GM19372 (cell line): ENCODE results near the gene LRRC51.

Source experiments
- ATAC-seq: cut with Tn5 transposase; IDR thresholded peaks from one replicate; pipeline ENCODE4 v1.9.1; 2021; ENCODE audit warnings: mild to moderate bottlenecking, low read depth, moderate library complexity; ENCODE audit not compliant: unreplicated experiment

LRRC51 gene

GRCh38 chr11:72069787-72070251 is 10.8 kb upstream of the LRRC51 start:
- ATAC-seq = peak; percentile 68

GRCh38 chr11:72070491-72070890 is 10.2 kb upstream of the LRRC51 start:
- ATAC-seq = no peak

- ATAC-seq = no peak
Measured at GRCh38 chr11:72072348-72072747, 8.3 kb upstream of the LRRC51 start.

- no peak for ATAC-seq
Measured at GRCh38 chr11:72075109-72075508, 5.5 kb upstream of the LRRC51 start.

- no peak for ATAC-seq
Measured at GRCh38 chr11:72075756-72076155, 4.9 kb upstream of the LRRC51 start.

GRCh38 chr11:72078477-72078876 is 2.2 kb upstream of the LRRC51 start:
- no peak for ATAC-seq

- no peak for ATAC-seq
Measured at GRCh38 chr11:72079819-72080325, 778 bp upstream of the LRRC51 start.

GRCh38 chr11:72081184-72081644 is 564 bp downstream of the LRRC51 start:
- ATAC-seq = no peak

GRCh38 chr11:72081821-72082453 is 1.3 kb downstream of the LRRC51 start:
- ATAC-seq = no peak

- no peak for ATAC-seq
Measured at GRCh38 chr11:72083414-72083813, 2.8 kb downstream of the LRRC51 start.

- ATAC-seq = no peak
Measured at GRCh38 chr11:72084076-72084475, 3.4 kb downstream of the LRRC51 start.

GRCh38 chr11:72084965-72085364 is 4.3 kb downstream of the LRRC51 start:
- ATAC-seq = no peak

GRCh38 chr11:72085621-72086351 is 5.1 kb downstream of the LRRC51 start:
- no peak for ATAC-seq

- no peak for ATAC-seq
Measured at GRCh38 chr11:72088076-72088808, 7.6 kb downstream of the LRRC51 start.

- no peak for ATAC-seq
Measured at GRCh38 chr11:72091292-72091691, 10.6 kb downstream of the LRRC51 start.

GRCh38 chr11:72098741-72099140 is 18.1 kb downstream of the LRRC51 start:
- ATAC-seq = no peak

GRCh38 chr11:72100009-72100408 is 19.4 kb downstream of the LRRC51 start:
- ATAC-seq = no peak

GRCh38 chr11:72100462-72100861 is 19.8 kb downstream of the LRRC51 start:
- ATAC-seq = no peak

GRCh38 chr11:72102162-72102561 is 21.5 kb downstream of the LRRC51 start:
- ATAC-seq = no peak

- ATAC-seq = no peak
Measured at GRCh38 chr11:72102631-72102945, 21.9 kb downstream of the LRRC51 start.
